GM12864 (cell line): ENCODE results near the gene USF3.

Experiments used
- DNase-seq: peaks from one replicate; pipeline ENCODE4 v3.0.0-alpha.2; 2011; ENCODE audit warnings: low read depth
- H3K4me3 ChIP-seq: 2 replicates; pipeline ENCODE4 v1.5.1; 2011; ENCODE audit warnings: mild to moderate bottlenecking, low read depth, low read length, control low read depth
- TF ChIP-seq, protein P1 (sequence below): IDR thresholded peaks from 2 replicates; pipeline ENCODE4 v1.5.1; 2011; ENCODE audit warnings: low read depth, mild to moderate bottlenecking, moderate library complexity, low read length, control low read depth, inconsistent platforms; ENCODE audit errors: missing control alignments

Gene USF3

GRCh38 chr3:113664523-113665094 is 31.8 kb downstream of the USF3 start:
- TF ChIP-seq, protein P1, sequence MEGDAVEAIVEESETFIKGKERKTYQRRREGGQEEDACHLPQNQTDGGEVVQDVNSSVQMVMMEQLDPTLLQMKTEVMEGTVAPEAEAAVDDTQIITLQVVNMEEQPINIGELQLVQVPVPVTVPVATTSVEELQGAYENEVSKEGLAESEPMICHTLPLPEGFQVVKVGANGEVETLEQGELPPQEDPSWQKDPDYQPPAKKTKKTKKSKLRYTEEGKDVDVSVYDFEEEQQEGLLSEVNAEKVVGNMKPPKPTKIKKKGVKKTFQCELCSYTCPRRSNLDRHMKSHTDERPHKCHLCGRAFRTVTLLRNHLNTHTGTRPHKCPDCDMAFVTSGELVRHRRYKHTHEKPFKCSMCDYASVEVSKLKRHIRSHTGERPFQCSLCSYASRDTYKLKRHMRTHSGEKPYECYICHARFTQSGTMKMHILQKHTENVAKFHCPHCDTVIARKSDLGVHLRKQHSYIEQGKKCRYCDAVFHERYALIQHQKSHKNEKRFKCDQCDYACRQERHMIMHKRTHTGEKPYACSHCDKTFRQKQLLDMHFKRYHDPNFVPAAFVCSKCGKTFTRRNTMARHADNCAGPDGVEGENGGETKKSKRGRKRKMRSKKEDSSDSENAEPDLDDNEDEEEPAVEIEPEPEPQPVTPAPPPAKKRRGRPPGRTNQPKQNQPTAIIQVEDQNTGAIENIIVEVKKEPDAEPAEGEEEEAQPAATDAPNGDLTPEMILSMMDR = no peak
- no peak for DNase-seq

GRCh38 chr3:113663761-113664160 is 32.7 kb downstream of the USF3 start:
- no peak overlapping the region for H3K4me3 ChIP-seq
- TF ChIP-seq, protein P1 = no peak
- no peak for DNase-seq

More at GRCh38 chr3:113664523-113665094, 31.8 kb downstream of the USF3 start:
- no peak overlapping the region for H3K4me3 ChIP-seq

DNA sequence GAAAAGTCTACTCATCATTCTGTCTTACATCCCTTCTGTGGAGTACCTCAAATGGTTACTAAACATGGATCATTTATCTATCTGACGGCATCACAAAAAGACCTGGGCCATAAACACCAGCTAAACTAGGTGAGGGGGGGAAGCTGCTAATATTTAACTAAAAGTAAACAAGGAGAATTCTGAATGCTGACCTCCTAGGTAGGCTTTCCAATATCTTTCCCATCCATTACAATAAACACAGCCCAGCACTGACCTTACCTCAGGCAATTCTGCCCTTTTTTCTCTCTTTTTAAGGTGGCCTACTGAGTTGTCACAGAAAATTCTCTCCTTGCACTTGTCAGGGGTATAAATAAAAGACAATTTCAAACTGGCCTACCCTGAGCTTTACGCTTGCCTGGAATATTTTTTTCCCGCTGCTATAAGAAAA is 33.1 kb downstream of the USF3 start:
- no peak overlapping the region for H3K4me3 ChIP-seq
- no peak for DNase-seq
- TF ChIP-seq, protein P1 = no peak

- H3K4me3 ChIP-seq = no peak overlapping the region
- DNase-seq = no peak
- TF ChIP-seq, protein P1 = no peak
Measured at GRCh38 chr3:113662824-113663223, 33.6 kb downstream of the USF3 start.

GRCh38 chr3:113660896-113661295 is 35.5 kb downstream of the USF3 start:
- no peak overlapping the region for H3K4me3 ChIP-seq
- TF ChIP-seq, protein P1 = no peak
- no peak for DNase-seq

DNA sequence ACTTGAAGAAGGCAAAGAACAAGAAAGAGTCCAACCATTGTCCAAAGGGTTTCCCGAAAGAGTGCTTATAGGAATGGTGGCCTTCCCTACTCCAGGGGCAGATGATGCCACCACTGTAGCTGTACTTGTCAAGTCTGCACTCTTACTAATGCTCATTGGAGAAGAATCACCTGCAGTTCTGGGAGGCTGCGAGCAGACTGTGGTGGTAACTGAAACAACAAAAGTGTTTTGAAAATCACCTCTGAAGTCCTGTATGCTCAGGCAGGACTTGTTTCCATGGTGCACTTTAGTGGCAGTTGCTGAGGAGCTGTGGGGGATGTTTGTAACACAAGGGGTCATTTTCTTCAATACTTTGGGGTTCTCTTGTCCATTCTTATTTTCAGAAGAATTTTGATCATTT is 36.0 kb downstream of the USF3 start:
- H3K4me3 ChIP-seq = no peak overlapping the region
- TF ChIP-seq, protein P1 = no peak
- DNase-seq = no peak

DNA sequence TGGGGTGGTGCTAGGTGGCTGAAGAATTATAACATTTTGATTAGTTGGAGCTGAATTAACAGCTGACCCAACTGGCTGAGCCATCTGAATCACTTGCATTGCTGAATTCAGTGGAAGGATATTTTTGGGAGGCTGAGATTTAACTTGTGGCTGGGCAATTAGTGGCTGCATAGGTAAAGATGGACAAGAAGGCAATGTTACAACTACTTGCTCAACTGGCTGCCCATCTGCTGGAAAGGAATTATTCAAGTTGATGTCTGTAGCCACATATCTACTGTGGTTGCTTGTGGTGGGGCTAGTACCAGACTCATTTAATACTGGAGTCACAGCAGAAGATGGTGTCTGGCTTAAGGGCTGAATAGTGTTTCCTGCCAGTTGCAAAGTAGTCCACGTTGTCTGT is 36.4 kb downstream of the USF3 start:
- TF ChIP-seq, protein P1 = no peak
- no peak for DNase-seq
- no peak overlapping the region for H3K4me3 ChIP-seq
